HG03460 (cell line): ENCODE data around the gene GABRR1.
"Not testable (repeated sequence)": the region's sequence is repeated elsewhere in the genome, so short reads cannot be mapped to it uniquely, and the experiment has no call there.

Experiments used
- ATAC-seq: cut with Tn5 transposase; IDR thresholded peaks from one replicate; pipeline ENCODE4 v1.9.1; 2021; ENCODE audit not compliant: unreplicated experiment

Gene GABRR1

DNA sequence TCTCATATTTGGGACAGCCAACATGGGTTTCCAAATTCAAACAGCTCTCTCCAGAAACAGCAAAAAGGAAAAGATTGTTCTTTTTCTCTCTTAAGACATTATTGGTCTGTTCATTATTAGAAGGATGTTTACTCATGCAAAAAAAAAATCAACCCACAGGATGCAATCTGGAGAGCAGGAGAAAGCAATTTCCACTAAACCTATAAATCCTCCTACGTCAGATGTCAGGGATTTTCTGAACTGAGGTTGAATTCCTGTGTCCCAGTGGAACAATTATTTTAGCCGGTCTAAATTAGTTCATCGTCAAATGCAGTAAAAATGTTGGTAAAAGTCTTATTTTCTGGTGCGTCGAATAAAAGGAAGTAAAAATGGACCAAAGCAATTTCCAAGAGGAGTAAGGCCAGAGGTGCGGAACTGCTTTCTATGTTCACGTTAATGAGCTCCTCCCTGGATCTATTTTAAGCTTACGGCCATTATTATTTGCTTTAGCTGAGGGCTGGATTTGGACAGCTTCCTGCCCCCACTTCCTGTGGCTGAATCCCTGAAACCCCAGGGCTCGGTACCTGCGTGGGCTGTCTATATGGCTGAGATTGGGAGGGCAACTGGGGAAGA, at the start of gene GABRR1:
Gene GABRR1 (minus strand): TSS at position 60 of the 612 bp plus-strand sequence. CDS start 36 bp downstream, at position 24.
- no peak for ATAC-seq

DNA sequence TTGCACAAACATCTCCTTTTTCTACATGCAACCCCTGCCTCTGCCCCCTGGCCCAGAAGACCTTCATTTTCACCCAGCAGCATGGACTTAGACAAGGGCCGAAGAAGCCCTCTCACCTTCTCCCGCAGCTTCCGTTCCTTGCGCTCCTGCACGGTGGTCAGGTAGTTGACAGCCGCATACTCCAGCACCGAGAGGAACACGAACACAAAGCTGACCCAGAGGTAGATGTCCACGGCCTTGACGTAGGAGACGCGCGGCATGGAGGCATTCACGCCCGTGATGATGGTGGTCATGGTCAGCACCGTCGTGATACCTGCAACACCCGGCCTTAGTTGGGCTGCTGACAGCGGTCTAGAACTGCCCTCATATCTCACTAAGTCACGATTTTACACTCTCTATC, 47.1 kb upstream of the GABRR1 start:
- ATAC-seq = no peak

DNA sequence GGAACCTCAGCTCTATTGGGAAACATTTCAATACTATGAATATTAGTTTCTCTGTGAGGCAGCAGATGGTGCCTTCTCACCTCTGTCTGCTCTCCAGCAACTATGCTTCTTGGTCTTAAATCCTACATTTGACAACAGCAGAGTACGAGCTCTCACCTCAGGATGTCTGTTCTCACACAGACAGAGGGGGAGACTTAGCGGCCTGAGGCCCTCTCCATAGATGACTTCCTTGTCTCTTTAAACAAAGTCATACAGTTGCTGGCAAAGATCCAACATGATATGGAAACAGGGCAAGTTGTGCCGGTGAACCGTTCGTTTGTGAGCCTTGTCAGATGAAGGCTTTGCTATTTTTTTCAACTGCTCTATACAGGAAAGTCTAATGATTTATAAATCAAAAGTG, 43.7 kb upstream of the GABRR1 start:
- no peak for ATAC-seq

DNA sequence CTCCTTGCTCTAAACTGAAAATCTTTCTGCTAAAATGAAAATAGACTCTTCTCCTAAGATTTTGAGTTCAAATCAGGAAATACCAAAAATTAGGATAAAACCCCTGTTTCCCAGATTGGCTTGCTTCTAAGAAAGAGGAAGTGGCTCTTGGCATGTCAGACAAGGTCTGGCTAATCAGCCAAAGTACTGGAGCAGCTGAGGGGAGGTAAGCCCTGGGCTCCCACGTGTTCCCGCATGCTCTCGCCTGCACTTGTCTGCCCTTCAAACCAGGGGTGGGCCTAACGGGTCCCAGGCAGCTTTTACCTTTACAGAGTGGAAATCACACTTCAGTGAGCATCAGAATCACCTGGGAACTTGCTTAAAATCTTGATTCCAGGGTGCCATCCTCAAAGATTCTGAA, 43.2 kb upstream of the GABRR1 start:
- ATAC-seq = no peak

DNA sequence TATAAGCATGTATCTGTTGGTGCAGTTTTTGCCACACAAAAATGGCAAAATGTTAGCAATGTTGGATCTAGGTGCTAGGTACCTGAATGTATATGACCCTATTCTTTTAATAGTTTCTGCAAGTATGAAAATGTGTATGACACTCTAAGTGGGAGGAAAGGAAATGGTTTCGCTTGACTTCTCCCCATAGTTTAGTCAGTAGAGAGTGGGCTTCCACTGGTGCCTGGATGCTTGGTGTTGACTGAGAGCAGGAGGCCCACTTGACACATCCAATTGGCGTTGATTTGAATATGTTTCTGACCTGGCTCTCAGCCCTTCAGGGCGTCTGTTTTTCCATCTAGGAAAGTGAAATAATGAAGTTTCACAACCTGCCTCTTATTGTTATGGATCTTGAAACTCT, 41.8 kb upstream of the GABRR1 start:
- ATAC-seq = no peak

DNA sequence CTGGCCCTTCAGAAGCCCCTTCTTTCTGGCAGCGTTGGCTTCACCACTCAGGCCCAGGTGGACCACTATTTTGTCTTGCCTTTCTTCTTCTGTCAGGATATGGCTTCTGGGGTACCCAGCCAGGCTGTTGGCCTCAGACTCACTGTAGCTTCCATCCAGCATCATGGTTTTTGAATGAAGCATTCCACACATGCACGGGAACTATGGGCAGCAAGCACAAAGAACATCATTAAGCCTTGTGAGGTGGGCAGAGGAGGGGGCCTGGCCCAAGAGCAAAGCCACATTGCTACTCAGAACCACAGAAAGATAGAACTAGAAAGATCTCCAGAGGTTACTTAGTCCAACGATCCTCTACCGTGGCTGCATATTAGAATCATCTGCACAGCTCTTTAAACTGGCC, 40.6 kb upstream of the GABRR1 start:
- ATAC-seq = no peak

DNA sequence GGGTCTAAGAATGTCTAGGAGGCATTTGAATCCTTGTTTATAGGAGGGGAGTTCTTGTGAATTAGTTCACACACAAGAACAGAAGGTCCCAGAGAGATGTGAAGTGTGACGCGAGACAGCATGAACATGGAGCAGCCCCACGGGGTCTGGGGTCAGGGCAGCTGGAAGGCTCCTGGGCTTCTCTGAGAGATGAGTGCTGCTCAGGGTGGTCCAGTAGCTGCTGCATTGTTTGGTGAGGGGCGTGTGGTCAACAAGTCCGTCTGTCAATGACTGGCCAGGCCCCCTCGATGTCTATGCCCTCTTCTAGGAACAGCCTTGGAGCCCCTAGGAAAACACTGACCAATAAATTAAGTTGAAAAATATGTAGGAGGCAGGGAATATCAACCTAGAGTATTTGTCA, 40.2 kb upstream of the GABRR1 start:
- ATAC-seq = no peak

DNA sequence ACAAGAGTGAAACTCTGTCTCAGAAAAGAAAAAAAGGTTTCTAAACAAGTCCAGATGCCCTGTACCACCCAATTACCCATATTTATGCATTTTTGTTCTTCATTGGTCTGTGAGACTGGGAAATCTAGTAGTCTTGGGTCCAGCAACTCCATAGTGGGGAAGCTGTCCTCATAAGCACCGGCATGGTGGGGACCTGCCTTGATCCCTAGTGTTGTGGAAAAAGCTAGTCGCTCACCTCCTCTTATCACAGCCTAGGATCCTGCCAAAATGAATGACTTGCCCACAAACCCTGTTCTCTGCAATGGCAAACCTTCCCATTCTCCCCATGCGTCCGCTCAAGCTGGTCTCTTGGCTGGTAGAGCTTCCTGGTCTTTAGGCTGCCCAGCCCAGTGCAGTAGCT, 38.3 kb upstream of the GABRR1 start:
- ATAC-seq = no peak

DNA sequence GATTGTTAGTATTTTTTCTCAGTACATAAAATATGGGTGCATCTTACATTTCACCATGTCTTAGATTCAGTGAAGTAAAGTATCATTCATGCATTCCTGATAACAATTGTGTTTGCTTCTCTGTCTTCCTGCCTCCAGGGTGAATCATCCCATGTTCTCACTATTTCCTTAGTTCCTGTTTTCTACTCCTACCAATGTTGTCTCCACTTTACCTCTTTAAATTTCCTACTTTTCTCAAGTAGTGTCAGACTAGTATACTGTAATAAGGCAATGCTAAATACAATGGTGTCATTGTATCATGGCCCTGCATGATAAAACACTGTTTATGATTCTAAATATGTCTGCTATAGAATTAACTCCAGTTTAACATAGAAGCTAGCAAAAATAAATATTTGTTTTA, 37.4 kb upstream of the GABRR1 start:
- ATAC-seq = no peak

DNA sequence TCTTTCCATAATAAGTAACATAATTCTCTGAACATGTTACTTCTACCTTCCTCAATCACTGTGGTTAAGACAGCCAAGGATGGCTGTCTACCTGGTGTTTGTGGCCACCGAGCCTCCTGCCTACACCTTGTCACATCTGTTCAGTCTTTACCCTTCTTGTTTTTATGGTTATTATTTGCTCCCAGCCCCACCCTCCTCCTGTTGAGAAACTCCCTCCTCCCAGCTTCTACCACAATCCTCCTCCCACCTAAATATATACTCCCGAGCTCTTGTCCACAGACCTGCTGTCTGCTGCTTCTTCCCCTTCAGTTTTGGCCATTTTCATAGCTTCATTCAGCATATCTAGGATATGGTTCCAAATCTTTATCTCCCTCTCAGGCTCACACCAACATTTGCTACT, 35.7 kb upstream of the GABRR1 start:
- no peak for ATAC-seq

DNA sequence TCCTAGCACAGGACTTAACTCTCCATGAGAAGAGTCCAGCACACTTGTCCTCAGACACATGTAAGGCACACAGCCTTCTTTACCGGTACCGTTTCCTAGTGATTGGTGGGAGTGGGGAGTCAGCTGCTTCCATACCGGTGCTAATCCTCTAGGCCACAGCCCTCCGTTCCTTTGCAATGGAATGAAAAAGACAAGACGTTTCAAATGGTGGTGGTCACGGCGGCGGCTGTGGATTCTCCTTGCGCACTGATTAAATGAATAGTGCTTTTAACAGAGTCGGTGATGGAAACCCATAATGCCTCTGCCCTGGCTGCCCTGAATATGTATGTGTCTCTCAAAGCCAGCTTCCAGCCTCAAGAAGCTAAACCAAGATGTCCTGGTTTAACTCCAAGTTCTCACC, 34.8 kb upstream of the GABRR1 start:
- ATAC-seq = no peak

DNA sequence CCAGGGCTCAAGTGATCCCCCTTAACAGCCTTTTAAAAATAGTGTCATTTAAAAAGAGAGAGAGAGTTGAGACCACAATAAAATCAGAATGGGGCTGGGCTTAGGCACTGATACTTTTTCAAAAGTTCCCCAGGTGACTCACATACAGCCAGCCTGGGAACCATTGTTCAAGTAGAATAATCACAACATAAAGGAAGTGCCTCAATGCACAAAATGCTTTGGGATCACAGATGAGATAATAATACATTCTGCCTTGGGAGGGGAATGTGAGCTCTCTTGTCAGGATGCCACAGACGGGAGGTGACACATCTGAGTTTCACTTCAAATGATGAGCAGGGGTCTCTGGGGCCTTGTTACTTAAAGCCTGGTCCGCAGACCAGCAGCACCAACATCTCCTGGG, 34.0 kb upstream of the GABRR1 start:
- no peak for ATAC-seq

DNA sequence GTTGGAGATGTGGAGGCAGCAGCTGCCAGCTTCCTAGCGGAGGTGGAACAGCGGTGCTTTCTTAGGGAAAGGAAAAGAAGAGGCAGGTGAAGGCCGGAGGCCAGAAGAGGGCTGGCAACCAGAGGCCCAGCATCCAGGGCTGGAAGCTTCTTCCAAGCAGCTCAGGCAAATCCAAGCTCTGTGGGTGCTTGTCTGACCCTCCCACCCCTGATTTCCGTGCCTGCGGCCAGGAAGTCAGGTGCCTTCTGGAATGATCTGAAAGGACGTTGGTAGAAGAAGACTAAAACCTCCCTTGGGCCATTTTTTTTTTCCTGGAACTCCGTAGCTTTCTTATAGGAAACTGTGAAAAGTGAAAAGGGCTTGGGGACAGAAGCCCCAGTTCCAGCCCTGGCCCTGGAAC, 33.1 kb upstream of the GABRR1 start:
- no peak for ATAC-seq

DNA sequence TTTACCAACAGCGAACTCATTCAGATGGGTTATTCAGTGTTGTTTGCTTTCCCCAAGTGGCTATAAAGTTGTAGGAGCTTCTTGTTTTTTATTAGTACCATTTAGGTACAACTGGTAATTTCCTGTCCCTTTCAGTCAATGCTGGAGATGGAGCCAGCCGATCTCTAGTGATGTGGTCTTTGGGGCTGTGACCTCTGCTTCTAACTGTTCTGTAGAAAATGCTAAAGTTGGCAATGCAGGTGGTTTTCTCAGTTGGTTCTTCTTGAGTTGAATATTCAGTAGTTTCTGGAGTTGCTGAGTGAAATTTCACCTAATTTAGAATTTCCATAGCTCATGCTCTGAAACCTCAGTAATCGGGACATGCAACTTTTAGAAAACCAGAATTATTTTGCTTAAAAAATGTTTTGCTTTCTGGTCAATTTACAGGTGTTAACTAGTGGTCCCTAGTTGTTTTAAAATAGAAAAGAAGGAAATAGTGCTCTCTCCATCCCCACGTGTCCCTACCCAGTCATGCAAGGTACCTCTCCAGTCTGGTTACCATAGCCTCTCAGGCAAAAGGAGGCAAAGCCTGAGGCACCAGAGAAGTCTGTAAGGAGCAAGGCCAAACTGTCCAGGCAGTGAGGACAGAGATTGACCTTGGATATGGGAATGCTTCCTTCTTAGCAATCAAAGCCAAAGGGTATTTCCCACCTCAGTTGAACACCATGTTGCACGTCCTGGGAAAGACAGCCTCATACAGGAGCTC, 27.3 kb upstream of the GABRR1 start:
- no peak for ATAC-seq

DNA sequence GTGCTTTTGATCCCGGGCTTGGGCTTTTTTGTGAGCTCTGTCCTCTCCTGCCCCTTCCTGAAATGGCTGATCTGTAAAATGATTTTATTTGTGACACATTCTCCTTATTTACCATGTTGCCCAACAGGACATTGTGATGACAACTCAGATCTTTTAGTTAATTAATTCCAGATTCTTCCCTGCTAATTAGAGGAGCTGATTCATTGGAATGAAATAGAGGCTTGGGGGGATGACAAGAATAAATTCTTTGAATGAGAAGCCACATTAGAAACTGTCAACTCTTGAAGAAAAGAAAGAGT, 26.1 kb upstream of the GABRR1 start:
- ATAC-seq = no peak

DNA sequence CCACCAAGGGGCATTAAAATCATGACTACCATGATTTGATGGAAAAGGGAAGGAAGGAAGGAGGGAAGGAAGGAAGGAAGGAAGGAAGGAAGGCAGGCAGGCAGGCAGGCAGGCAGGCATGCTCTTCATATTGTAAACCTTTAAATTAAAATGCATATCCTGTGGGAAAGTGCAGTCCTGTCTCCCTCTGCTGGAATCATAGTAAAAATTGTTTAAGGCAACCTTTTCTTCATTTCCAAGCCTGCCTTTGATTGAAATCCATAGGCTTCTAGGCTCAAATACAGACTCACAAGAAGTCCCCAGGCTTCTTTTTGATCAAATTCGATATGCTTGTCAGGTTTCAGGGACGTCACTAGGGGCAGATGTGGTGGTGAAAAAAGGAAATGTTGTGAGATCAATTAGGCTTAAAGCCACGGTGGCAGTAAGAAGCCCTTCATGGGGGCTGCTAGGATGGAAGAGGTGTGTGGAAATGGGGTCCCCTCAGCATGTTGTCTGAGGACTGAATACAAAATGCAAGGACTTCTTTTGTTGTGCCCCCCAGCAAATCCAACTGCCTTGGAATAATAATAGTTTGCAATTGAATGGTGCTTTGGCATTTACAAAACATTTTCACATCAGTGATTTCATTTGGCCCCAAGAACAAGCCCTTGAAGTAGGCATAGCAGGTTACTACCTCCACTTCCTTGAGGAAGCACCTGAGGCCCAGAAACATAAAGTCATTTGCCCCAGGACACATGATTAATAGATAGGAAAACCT, 25.6 kb upstream of the GABRR1 start:
- no peak for ATAC-seq

DNA sequence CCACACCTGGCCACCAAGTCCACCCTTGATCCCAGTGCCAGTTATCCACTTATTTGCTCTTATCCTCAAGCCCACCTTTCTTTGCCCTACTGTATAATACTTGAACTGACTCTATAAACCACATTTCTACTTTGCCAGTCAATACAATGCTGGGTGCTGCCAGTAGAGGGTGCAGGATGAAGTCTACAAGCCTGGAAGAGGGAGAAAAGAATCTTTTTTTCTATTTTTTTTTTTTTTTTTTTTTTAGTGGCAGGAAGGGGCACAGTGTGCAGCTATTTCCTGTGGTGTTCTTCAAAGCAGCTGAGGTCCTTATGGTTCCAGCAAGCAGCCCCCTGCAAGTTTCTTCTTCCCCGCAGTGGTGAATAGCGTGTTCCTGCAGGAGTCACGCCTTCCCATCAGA, 22.2 kb upstream of the GABRR1 start:
- no peak for ATAC-seq

DNA sequence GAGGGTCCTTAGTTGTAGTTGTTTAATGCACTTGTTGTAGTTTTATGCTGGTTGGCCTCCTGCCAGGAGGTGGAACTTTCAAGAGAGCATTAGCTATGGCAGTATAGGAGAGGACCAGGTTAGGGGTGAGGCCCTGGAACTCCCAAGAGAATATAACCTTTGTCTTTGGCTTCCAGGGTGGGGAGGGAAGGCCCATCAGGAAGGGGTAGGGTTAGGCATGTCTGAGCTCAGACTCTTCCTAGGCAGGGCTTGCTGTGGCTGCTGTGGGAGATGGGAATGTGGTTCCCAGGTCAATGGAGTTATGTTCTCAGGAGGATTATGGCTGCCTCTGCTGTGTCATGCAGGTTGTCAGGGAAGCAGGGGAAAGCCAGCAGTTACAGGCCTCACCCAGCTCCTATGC, 20.0 kb upstream of the GABRR1 start:
- ATAC-seq = no peak

DNA sequence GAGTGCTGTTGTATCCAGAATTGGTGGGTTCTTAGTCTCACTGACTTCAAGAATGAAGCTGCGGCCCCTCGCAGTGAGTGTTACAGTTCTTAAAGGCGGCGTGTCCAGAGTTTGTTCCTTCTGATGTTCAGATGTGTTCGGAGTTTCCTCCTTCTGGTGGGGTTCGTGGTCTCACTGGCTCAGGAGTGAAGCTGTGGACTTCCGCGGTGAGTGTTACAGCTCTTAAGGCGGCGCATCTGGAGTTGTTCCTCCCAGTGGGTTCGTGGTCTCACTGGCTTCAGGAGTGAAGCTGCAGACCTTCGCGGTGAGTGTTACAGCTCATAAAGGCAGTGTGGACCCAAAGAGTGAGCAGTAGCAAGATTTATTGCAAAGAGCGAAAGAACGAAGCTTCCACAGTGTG, 16.4 kb upstream of the GABRR1 start:
- not testable (repeated sequence) for ATAC-seq

DNA sequence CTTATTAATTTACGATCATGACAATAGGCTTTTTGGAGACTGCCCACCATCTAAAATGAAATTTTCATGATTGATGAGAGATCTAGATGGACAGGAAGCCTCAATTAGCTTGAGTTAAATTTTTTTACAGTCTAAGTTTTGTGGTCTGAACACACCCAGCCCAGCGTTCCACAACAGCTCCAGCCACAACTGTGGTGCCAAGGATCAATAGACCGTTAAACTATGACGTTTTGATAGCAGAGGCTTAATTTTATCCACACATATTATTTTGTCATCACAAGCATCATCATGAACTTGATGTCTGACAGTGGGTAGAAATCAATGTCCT, 5.5 kb upstream of the GABRR1 start:
- ATAC-seq = no peak

DNA sequence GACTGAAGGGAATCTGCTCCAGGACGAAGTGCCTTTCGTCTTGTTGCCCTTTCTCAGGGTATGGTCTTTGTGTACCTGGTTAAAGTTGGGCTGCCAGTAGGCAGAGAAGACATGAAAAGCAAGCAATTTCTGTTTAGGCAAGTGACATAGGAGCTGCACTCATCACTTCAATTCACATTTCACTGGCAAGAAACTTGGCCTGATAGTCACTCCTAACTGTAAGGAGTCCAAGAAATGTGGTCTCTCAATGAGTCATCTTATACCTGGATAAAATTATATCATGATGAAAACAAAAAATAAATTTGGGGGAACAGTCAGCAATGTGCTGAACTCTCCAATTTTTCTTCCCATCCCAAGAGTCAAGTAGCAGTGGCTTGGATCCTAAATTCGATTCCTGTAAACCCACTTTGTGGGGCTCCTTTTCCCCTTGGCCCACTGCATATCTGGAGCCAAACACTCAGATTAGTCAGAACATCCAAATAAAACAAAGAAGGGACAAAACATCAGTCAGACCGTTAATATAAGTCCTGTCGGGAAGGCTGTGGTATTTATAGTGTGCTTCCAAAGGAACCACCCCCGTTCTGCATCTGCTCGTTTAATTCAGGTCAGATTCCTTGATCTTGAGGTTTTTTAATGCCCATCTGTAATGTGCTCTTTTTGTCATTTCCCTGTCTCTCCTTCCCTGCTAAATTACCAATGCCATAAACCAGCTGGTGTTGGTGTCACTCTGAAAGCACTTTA, 5.0 kb upstream of the GABRR1 start:
- no peak for ATAC-seq

DNA sequence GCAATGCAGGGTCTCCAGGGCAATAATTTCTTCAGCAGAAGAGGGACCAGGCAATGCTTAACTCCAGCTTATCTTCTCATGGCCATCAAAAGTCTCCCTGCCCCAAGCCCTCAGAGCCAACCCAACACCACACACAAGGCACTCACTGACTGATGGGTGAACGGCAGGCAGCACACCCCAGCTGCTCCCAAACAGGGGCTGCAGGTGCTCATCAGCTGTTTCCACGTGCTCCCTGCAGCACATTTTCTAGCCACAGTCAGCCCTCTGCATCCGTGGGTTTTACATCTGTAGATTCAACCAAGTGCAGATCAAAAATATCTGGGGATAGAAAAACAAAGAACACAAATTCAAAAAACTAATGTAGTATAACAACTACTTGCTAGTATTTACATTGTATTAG, 4.0 kb upstream of the GABRR1 start:
- ATAC-seq = no peak
